AML-193 (cell line): Measurements from ENCODE around the gene F2.
"Not testable (repeated sequence)": the region's sequence is repeated elsewhere in the genome, so short reads cannot be mapped to it uniquely, and the experiment has no call there.

Experiments used
- DNase-seq, 2 experiments: peaks; one replicate each; lab custom pipeline; 2025; lab: John Stamatoyannopoulos, UW

Gene F2

DNA sequence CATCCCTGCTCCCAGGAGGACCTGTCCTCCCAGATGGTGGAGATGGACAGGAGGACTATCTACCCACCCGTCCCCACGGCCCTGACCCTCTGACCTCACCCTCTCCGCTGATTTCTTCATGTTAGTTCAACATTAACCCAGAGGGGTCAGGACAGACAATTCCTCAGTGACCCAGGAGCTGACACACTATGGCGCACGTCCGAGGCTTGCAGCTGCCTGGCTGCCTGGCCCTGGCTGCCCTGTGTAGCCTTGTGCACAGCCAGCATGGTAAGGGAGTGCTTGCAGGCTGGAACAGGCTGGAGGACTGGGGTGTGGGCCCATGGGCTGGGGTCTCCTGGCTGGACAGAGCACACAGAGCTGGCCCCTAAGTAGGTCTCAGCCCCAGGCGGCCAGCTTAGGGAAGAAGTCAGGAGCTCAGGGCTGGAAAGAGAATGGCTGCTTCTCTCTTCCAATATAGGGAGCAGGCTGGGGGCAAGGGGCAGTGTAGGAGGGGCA is at the start of gene F2:
Gene F2 (plus strand): TSS at position 166 of the 495 bp plus-strand sequence. CDS start 23 bp downstream, at position 189.
- DNase-seq: no peak

DNA sequence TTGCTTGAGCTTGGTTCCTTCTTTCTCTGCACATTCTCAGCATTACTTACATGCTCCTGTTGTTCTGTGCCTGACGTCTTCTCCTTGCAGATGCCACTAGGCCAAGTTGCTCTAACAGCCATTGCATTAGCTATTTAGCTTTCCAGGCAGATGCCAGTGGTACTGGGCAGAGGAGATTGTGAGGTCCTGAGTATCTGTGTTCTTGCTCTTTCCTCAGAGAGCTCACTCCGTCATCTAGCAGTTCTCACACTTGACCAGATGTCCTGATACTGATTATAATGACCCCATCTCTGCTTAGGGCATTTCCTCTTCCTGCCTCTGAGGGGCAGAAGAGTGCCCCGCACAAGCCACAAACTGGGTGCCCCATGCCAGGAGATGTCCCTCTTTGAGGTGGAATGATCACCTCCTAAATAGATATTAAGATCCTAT is 49.3 kb upstream of the F2 start:
- DNase-seq: peak; percentile 40 to 66

DNA sequence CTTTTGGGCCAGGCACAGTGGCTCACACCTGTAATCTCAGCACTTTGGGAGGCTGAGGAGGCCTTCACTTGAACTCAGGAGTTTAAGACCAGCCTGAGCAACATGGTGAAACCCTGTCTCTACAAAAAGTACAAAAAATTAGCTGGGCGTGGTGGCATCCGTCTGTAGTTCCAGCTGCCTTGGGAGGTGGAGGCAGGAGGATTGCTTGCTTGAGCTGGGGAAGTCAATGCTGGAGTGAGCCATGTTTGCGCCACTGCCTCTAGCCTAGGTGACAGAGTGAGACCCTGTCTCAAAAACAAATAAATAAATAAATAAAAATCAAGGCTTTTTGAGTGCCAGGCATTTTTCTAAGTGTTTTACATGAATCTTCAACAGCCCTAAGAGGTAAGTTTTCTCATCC is 48.5 kb upstream of the F2 start:
- DNase-seq: not testable (repeated sequence)

DNA sequence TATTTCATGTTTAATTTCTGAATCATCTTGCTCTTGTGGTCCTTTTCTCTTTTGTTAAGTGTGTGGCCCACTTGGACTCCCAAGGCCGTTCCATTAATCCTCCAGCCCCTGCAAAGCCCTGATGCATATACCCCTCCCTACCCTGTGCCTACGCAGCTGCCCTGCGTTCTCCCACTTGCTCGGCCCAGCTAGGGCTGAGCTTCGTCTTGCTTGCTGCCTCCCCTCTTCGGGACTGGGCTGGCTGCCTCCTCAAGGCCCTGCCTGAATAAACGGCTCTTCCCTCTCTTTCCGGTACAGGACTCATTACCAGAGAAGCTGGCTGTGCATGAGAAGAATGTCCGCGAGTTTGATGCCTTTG is 47.1 kb upstream of the F2 start:
- no peak for DNase-seq

DNA sequence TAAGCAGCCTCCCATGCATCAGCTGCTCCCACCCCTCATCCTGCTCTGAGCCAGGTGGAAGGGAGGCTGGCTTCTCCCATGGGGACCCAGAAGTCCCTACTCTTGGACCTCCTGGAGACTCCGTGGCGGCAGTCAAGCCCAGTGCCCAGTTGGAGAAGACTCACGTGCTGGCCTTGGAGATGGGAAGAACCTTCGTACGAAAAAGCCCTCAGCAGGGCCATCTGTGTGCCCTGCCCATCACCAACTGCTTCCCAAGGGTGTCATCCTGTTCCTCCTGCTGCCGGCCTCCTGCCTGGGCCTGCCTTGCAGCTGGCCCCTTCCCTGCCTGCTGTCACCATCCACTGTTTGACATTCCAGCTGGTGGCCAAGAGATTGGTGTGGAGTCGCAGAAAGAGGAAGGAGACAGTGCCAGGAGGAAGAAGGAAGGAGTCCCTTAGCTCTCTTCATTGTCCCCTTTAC is 46.6 kb upstream of the F2 start:
- peak in 1 of 2 experiments; percentile 23 for DNase-seq

DNA sequence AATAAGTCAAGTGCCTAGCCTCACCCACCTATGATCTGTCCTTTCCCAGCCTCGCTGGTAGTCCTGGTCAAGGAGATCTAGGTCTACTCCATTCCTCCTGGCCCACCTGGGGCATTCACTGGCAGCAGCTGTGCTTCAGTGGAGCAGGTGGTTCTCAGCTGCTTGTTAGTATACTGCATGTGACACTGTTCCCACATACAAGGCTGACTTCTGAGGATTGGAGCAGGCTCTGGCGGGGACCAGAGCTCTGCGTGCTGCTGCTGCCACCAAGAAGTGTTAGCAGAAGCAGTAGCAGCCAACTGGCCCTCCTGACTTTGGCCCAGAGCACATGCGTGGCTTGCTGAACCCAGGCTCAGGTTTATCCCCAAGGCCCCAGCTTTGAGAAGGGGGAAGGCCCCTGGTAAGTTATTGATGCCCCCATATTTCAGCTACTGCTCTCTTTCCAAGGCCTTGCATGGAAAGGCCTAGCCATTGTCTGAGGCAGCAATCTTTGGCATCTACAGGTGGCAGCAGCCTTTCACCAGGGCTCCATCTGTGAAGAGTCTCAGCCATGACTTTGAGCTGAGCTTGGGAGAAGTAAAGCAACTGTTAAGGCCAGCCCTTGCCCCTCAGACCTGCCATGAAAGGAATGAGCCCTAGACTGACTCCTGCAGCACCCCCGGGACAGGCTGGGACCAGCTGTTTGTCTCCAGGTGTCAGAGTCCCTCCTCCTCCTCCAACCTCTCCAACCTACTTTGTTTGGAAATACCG is 45.1 kb upstream of the F2 start:
- no peak for DNase-seq

DNA sequence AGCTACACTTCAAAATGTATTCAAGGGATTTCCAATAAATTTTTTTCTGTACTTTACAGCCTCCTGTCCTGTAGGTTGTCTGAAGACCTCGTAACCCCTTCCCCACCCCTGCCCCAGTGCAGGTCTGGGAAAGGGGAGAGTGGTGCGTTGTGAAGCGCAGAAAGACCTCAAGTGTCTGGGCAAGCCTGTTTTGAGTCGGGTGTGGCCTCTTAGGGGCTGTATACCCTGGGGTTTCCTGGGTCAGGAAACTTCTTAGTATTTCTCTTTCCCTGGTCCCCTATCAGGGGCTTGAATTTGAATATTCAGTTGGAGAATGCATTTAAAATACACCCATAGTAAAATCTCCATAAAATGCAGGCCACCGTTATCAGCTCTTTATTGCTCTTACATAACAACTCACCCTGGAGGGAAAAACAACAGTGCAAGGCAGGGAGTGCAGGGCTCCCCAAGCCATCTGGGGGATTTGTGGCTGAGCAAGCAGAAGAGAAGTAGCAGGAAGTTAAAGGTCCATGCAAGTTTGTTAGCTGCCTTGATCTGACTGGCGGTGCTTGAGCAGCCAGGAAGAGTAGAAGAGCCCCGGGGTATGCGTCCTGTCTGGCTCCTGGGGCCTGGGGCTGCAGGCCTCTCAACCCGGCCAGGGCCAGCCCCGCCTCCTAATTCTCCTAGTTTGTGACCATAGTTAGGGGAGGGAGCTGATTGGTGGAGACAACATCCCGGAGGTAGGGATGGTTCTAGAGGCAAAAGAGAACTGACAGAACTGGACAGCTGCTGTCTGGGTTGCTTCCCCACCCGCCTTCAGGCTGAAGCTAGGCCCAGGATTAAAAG is 44.3 kb upstream of the F2 start:
- DNase-seq: peak; percentile 85 to 86

DNA sequence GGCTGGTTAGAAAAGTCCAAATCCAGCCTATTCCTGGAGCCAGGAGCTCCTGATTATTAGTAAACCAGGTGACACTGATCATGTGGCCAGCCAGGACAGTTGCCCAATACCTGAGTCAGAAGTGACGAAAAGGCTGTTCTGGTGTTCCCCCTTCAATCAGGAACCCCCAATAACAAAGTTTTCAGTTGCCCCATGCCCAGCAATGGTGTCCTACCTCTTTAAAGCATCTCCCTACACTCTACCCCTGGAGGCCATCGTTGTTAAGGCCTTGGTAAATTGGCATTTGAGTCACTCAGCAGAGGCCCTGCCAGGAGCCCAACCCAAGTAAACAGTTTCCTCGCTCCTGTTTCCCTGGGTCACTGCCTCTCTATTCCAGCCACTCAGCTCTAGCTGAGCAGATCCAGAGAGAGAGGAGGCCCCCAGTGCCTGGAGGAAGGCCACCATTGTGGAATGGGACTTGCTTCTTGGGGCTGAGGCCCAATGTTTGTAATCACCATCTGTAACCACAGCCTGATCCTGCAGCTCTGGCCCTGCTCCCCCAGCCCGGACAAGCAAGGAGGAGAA is 43.6 kb upstream of the F2 start:
- DNase-seq: peak in 1 of 2 experiments; percentile 41

DNA sequence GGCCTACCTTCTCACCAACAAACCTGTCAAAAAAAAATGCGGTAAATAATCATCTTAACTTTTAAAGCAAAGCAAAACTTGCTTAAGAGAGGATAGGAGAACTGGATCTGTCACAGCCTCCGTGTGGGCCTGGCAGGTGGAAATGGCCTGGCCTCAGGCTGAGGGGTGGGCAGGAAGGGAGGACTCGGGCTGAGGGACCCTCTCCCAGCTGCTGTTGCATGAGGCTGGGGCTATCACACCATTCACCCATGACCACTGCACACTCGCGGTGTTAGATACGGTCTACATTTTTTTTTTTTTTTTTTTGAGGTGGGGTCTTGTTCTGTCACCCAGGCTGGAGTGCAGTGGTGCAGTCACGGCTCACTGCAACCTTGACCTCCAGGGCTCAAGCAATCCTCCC is 43.1 kb upstream of the F2 start:
- no peak for DNase-seq

DNA sequence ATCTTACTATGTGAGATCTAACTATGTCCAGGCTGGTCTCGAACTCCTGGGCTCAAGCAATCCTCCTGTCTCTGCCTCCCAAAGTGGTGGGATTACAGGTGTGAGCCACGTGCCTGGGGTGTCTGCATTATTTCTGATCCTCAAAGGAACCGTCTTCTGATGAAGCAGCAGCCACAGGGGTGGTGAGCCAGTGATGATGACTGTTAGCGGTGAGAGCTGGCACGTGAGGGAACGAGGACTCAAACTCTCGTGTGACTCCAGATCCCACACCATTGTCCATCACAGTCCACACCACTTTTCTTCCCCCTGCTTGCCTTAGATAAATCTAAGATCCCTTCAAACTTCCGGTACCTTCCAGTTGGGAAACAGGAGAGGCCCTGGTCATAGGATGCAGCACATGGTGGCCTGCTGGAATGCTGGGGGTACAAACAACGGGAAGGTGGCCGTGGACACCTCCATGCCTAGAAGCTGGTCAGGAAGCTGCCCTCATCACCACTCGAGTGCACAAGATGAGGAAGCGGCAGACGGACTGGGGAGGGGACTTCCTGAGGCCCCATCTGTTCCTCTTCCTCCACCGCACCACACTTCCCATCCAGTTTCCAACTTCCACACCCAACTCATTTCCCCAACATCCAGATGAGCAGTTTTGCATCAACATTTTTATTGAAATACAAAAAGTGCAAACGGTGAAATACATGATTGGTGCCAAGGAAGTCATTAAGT is 42.4 kb upstream of the F2 start:
- DNase-seq: no peak

DNA sequence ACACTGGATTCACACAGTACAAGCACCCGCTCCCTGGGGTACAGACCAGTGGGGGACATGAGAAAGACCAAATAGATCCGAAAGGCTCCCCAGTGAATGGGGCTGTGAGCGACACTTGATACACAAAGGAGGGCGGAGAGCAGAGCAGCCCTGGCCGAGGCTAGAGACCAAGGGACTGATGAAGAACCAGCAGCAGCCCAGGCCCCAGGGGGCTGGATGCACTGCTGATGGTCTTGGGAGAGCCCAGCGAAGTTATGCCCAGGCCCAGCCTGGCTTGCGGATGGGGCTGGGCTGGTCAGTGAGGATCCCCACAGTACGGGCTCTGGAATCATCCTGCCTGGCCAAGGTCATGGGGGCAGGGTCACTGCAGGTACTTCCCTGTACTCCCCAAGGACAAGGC is 41.8 kb upstream of the F2 start:
- no peak for DNase-seq

DNA sequence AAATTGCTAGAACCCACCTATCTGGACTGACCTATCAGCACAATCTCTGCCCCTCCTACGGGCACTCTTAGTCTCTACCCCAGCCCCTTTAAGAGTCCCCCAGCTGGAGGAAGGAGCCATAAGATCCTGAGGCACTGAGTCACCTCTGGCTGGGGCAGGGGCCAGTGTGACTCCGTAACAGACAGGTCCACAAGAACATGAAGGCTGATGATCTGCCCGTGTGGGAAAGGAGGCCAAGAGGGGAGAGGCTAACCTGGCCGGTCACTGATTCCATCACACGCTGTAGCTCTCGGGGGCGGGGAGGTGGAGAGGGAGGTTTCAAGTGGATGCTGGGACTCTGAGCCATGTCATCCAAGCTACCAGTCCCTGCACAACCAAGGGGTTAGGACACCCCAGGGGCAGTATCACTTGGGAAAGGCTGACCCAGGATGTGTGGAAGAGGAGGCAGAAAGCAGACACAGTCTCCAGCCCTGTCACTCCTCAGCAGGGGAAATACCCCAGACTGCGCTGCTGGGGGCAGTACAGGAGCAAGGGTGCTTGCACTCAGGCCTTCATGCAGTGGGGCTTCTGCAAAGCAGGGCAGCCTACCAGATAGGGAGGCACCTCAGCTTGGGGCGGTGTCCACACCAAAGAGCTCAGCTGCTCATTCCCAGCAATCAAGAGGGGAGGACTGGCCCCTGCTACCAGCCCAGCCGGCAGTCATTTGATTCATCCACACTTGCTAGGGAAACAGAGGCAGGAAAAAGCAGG is 40.8 kb upstream of the F2 start:
- DNase-seq: no peak

DNA sequence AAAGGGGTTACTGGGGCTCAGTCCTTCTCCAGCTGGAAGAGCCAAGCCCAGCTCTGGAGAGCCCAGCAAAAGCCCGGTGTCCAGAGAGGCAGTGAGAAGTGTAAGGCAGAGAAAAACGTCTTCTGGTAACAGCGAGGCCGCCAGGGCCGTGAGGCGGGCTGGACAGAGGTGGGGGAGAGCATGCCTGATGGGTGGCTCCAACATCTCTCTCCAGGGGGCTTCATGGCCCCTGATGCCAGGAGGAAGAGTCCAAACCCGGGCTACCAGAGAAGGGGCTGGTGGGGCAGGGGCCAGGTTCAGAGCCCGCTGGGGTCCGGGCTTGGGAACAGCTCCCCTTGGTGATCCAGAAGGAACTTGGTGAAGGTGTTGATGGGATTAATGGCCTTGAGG is 40.3 kb upstream of the F2 start:
- no peak for DNase-seq

DNA sequence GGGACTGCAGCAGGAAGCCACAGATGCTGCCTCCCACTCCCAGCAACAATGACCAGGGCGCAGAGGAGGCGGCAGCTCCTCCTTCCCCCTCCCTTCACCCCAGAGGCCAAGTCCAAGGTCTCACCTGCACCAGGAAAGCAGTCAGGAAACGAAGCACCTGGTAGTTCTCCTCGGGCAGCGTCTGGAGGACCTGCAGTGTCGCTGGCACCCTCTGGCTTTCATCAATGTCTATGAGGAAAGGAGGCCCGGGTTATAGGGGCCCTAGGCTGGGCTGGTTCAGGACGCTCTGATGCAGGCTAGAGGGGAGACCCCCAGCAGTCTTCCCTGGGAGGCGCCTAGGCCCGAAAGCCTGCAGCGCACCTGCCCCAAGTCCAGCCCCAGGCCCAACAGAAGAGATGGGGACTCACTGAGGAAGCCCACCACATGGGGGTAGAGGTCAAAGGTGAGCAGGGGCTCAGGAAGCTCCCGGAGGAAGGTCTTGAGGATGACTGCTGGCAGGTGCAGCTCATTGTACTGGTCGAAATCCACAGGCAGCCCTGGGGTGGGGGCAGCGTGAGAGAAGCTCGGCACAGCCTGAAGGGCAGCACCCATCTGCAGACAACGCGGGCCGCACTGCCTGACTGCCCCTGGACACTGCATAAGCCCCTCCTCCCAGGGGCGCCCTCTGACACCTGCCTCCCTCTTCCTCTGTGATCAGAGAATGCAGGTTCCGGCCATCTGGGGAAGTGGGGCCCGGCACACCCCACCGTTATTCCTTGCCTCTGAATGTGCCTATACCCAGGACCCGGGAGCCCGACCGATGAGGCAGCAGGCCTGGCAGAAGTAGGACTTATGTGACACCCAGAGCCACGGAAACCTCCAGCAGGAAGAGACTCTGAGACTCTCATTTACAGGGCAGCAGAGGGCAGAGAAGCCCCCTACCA is 39.5 kb upstream of the F2 start:
- DNase-seq: no peak

DNA sequence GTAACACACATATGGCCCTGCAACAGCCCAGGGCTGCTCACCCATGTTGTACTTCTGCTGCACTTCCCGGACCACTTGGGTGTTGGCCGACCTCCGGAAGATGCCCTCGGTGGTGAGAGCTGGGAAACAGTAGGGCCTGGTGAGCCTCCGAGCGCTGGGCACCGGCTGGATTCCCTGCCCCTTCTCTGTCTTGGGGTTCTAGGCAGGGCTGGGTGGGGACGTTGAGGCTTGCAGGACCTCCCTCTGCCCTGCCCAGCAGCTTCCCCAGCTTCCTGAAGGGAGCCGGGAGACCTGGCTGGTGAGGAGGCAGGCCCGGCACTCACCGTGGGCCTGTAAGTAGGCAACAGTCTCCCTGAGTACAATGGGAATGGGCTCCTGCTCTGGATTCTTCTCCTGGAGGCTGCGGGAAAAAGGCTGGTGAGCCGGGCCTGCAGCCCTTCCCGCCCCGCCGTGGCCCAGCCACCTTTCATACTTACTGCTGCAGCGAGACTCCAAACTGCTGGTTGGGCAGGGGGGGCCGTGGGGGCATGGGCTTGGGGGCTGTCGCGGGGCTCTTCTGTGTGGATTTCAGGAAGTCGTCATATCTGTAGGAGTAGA is 38.8 kb upstream of the F2 start:
- no peak for DNase-seq

DNA sequence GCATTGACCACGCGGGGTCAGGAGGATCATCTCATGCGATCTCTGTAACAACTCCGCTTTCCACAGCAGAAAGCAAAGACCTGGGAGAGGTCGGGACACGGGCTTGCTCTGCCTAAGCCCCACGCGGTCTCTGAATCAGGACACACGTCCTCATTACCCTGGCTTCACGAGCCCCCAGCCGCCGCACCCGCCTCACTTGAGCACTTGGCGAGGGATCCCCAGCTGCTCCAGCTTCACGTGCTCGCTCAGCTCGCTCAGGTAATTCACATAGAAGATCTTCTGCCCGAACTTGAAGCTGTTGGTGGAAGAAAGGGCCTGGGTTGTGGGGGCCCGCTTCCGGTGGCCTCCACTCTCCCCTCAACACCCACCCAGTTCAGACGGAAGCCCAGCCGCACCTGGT is 38.2 kb upstream of the F2 start:
- DNase-seq: no peak

DNA sequence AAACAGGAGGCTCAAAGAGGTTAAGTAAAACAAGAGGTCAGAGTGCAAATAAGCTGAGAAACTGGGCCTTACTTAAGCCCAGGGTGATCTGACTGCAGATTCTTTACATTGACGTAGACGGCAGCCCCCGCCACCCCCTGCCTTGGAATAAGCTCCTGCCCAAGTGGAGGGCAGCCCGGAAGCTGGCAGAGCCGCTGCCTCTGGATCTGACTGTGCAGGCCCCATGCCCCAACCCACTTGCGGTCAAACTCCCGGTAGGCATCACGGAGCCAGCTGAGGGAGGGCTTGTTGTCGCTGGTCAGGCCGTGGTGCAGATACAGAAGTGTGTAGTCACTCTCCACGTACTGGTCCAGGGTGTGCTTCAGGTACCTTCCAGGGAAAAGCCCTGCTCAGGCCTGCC is 37.2 kb upstream of the F2 start:
- DNase-seq: no peak

DNA sequence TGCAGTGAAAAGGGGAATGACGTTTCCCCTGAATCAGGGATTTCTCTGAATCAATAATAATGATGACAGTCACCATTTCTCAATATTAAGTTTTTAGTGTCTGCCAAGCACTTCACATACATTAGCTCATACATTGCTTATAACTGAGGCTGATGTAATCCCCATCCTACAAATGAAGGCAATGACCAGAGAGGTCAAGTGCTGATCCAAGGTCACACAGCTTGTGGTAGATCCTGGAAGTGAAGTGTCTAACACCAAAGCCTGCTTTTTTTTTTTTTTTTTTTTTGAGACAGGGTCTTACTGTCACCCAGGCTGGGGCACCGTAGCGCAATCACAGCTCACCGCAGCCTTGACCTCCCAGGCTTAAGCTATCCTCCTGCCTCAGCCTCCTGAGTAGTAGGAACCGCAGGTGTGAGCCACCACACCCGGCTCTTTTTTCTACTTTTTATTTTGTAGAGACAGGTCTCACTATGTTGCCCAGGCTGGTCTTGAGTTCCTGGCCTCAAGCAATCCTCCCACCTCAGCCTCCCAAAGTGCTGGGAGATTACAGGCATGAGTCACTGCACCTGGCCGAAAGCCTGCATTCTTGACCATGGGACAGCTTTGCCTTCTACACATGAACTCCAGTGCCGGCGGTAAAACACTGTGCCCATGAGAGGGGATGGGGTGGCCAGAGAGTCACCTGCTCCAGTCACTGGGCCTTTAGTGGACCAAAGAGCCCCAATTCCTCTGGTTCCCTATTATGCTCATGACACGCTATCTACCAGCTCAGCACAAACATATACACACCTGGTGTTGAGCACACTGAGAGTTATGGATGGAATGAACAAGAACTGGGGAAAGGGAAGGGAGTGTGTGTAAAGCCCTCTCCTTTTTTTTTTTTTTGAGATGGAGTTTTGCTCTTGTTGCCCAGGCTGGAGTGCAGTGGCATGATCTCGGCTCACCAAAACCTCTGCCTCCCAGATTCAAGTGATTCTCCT is 36.0 kb upstream of the F2 start:
- DNase-seq: no peak

DNA sequence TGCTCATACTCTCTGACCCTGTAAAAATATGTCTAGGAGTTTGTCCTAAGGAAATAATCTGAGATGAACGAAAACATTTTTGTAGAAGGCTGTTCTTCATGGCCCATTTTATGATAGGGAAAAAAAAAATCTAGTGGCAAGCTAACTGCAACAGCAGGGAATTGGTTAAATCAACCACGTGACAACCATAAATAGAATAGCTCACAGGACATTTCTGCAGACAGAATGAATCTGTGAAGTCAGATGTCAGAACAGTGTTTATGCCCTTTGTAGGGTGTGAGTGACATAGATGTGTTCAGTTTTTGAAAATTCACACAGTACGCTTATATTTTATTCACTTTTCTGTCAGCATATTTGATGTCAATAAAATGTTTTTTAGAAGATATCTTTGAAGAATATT is 34.6 kb upstream of the F2 start:
- DNase-seq: no peak
